ENCODE measurements around the gene PCDHAC1.

The PCDHAC1 gene

GRCh38 chr5:140973550-140973949, 47.5 kb downstream of the PCDHAC1 start:
- 0 out of 2 replicates have a peak, but pooled peaks have one; percentile 48 for TF ChIP-seq TSHZ2 (CRISPR knock-in tag; IDR thresholded peaks at IDR 0.05)
- 0 out of 2 replicates have a peak, but pooled peaks have one; percentile 23 for TF ChIP-seq TCF4 (CRISPR knock-in tag; IDR thresholded peaks at IDR 0.05; ENCODE audit: borderline replicate concordance)
- no peak for TF ChIP-seq CREB5 (CRISPR knock-in tag; IDR thresholded peaks at IDR 0.05; ENCODE audit: low read depth)
- no peak for TF ChIP-seq ZFP30 (CRISPR knock-in tag; IDR thresholded peaks at IDR 0.05)
- no peak for TF ChIP-seq SNAI2 (CRISPR knock-in tag; IDR thresholded peaks at IDR 0.05)
- TF ChIP-seq RARB (CRISPR knock-in tag; IDR thresholded peaks at IDR 0.05) = no peak
- TF ChIP-seq POU6F1 (CRISPR knock-in tag; IDR thresholded peaks at IDR 0.05; ENCODE audit: borderline replicate concordance, low read depth) = no peak
- TF ChIP-seq PPARA (CRISPR knock-in tag; IDR thresholded peaks at IDR 0.05; ENCODE audit: borderline replicate concordance) = no peak
- TF ChIP-seq ISL1 (CRISPR knock-in tag; IDR thresholded peaks at IDR 0.05) = no peak
- TF ChIP-seq CSDC2 (CRISPR knock-in tag; IDR thresholded peaks at IDR 0.05) = no peak
- ATAC-seq = no peak; the same call in 2 of the 3 replicates

- ATAC-seq = no peak
Observed at GRCh38 chr5:140977003-140977402, 50.9 kb downstream of the PCDHAC1 start.

GRCh38 chr5:140978260-140978659, 52.2 kb downstream of the PCDHAC1 start:
- peak; percentile 64; the same call in 2 of the 3 replicates for ATAC-seq
- TF ChIP-seq OSR1 (CRISPR knock-in tag; IDR thresholded peaks at IDR 0.05) = no peak
- TF ChIP-seq CSRNP3 (CRISPR knock-in tag; IDR thresholded peaks at IDR 0.05) = no peak
- no peak for TF ChIP-seq PPARA (CRISPR knock-in tag; IDR thresholded peaks at IDR 0.05; ENCODE audit: borderline replicate concordance)
- 0 out of 2 replicates have a peak, but pooled peaks have one; percentile 26 for TF ChIP-seq TCF4 (CRISPR knock-in tag; IDR thresholded peaks at IDR 0.05; ENCODE audit: borderline replicate concordance)
- 0 out of 2 replicates have a peak, but pooled peaks have one; percentile 22 for TF ChIP-seq TSHZ2 (CRISPR knock-in tag; IDR thresholded peaks at IDR 0.05)
- TF ChIP-seq ZFP30 (CRISPR knock-in tag; IDR thresholded peaks at IDR 0.05) = 0 out of 2 replicates have a peak, but pooled peaks have one; percentile 23
- no peak for TF ChIP-seq TOX (CRISPR knock-in tag; IDR thresholded peaks at IDR 0.05; ENCODE audit: borderline replicate concordance)

More at GRCh38 chr5:140977003-140977402, 50.9 kb downstream of the PCDHAC1 start:
- TF ChIP-seq CSRNP3 (CRISPR knock-in tag; IDR thresholded peaks at IDR 0.05) (no peak), ZFP3 (CRISPR knock-in tag; IDR thresholded peaks at IDR 0.05) (0 out of 2 replicates have a peak, but pooled peaks have one; percentile 41), ZNF565 (CRISPR knock-in tag; conservative IDR thresholded peaks at IDR 0.05; ENCODE audit: low read depth) (no peak), POU6F1 (CRISPR knock-in tag; IDR thresholded peaks at IDR 0.05; ENCODE audit: borderline replicate concordance, low read depth) (no peak), ISL1 (CRISPR knock-in tag; IDR thresholded peaks at IDR 0.05) (peak; percentile 31; the same call in 1 of the 2 replicates)

Measured in SK-N-SH treated with all-trans-retinoic acid at 6 μM for 48 hours (cell line).